H9 (cell line): ENCODE results near the gene KTI12. TPM values are rescaled to one million over a fixed set of nuclear protein-coding genes. Genes with fewer than 3 reads are reported as not detected.

ENCODE experiments used
- DNase-seq: peaks from one replicate; pipeline ENCODE4 v3.0.0-alpha.2; 2017
- H2AFZ ChIP-seq: one replicate; pipeline ENCODE4 v1.6.1; 2013; ENCODE audit warnings: mild to moderate bottlenecking, low read length, control low read depth, moderate library complexity
- H2AK5ac ChIP-seq: 2 replicates; pipeline ENCODE4 v1.6.1; 2013; ENCODE audit warnings: low read length, control low read depth, mixed read lengths; ENCODE audit not compliant: insufficient read length
- H2BK120ac ChIP-seq: one replicate; pipeline ENCODE4 v1.6.1; 2013; ENCODE audit warnings: low read depth, mild to moderate bottlenecking, low read length, control low read depth, inconsistent platforms; ENCODE audit not compliant: poor library complexity, severe bottlenecking
- H2BK12ac ChIP-seq: 2 replicates; pipeline ENCODE4 v1.6.1; 2013; ENCODE audit warnings: low read length, control low read depth, mixed read lengths, low read depth; ENCODE audit not compliant: insufficient read length
- H2BK15ac ChIP-seq: 2 replicates; pipeline ENCODE4 v1.6.1; 2013; ENCODE audit warnings: low read depth, low read length, control low read depth
- H2BK20ac ChIP-seq: one replicate; pipeline ENCODE4 v1.6.1; 2013; ENCODE audit warnings: low read depth, mild to moderate bottlenecking, low read length, control low read depth, inconsistent platforms; ENCODE audit not compliant: poor library complexity, severe bottlenecking
- H2BK5ac ChIP-seq: 2 replicates; pipeline ENCODE4 v1.6.1; 2013; ENCODE audit warnings: low read length, control low read depth, mixed read lengths; ENCODE audit not compliant: insufficient read length
- H3K14ac ChIP-seq: 2 replicates; pipeline ENCODE4 v1.6.1; 2013; ENCODE audit warnings: low read length, control low read depth; ENCODE audit not compliant: insufficient read depth
- H3K18ac ChIP-seq: 2 replicates; pipeline ENCODE4 v1.6.1; 2013; ENCODE audit warnings: low read depth, mild to moderate bottlenecking, mixed read lengths, low read length, control low read depth; ENCODE audit not compliant: insufficient read length
- H3K23ac ChIP-seq: 2 replicates; pipeline ENCODE4 v1.6.1; 2013; ENCODE audit warnings: low read length, control low read depth, mixed read lengths, low read depth; ENCODE audit not compliant: insufficient read length
- H3K23me2 ChIP-seq: 2 replicates; pipeline ENCODE4 v1.6.1; 2013; ENCODE audit warnings: low read depth, mild to moderate bottlenecking, mixed read lengths, low read length, control low read depth; ENCODE audit not compliant: insufficient read length, poor library complexity, severe bottlenecking
- H3K27ac ChIP-seq: 2 replicates; pipeline ENCODE4 v1.5.1; 2013; ENCODE audit warnings: low read length, control low read depth, mixed read lengths, low read depth; ENCODE audit not compliant: insufficient read length
- H3K27me3 ChIP-seq: 2 replicates; pipeline ENCODE4 v1.6.1; 2013; ENCODE audit warnings: low read length, control low read depth, inconsistent platforms; ENCODE audit not compliant: insufficient read depth
- H3K4ac ChIP-seq: 2 replicates; pipeline ENCODE4 v1.6.1; 2013; ENCODE audit warnings: low read depth, mild to moderate bottlenecking, control low read depth, inconsistent platforms, low read length, moderate library complexity
- H3K4me1 ChIP-seq: 2 replicates; pipeline ENCODE4 v1.6.1; 2013; ENCODE audit warnings: low read length, control low read depth, inconsistent platforms; ENCODE audit not compliant: insufficient read depth
- H3K4me2 ChIP-seq: 2 replicates; pipeline ENCODE4 v1.6.1; 2013; ENCODE audit warnings: low read length, control low read depth, mixed read lengths; ENCODE audit not compliant: insufficient read length, insufficient read depth
- H3K56ac ChIP-seq: 2 replicates; pipeline ENCODE4 v1.6.1; 2013; ENCODE audit warnings: low read depth, mild to moderate bottlenecking, mixed read lengths, low read length, control low read depth; ENCODE audit not compliant: insufficient read length
- H3K79me1 ChIP-seq: 2 replicates; pipeline ENCODE4 v1.6.1; 2013; ENCODE audit warnings: low read depth, mild to moderate bottlenecking, moderate library complexity, low read length, control low read depth, inconsistent platforms; ENCODE audit not compliant: insufficient read depth, poor library complexity, severe bottlenecking
- H3K79me2 ChIP-seq: 2 replicates; pipeline ENCODE4 v1.6.1; 2013; ENCODE audit warnings: low read length, control low read depth, inconsistent platforms; ENCODE audit not compliant: insufficient read depth
- H3K9ac ChIP-seq: 2 replicates; pipeline ENCODE4 v1.6.1; 2013; ENCODE audit warnings: low read length, control low read depth, mixed read lengths; ENCODE audit not compliant: insufficient read length; ENCODE audit errors: extremely low read depth
- H3K9me3 ChIP-seq: one replicate; pipeline ENCODE4 v1.6.1; 2013; ENCODE audit warnings: low read depth, low read length, inconsistent platforms; ENCODE audit not compliant: control insufficient read depth
- H3T11ph ChIP-seq: one replicate; pipeline ENCODE4 v1.6.1; 2013; ENCODE audit warnings: mild to moderate bottlenecking, low read length, control low read depth, inconsistent platforms
- H4K20me1 ChIP-seq: one replicate; pipeline ENCODE4 v1.6.1; 2013; ENCODE audit not compliant: control insufficient read depth, insufficient read length, insufficient read depth
- H4K5ac ChIP-seq: 2 replicates; pipeline ENCODE4 v1.6.1; 2013; ENCODE audit warnings: low read depth, mild to moderate bottlenecking, mixed read lengths, low read length, control low read depth; ENCODE audit not compliant: insufficient read length
- H4K8ac ChIP-seq: replicated peaks from 2 replicates; pipeline ENCODE4 v1.6.1; 2013; ENCODE audit warnings: low read length, control low read depth, mixed read lengths, low read depth; ENCODE audit not compliant: insufficient read length
- H4K91ac ChIP-seq: 2 replicates; pipeline ENCODE4 v1.6.1; 2013; ENCODE audit warnings: low read depth, mild to moderate bottlenecking, moderate library complexity, mixed read lengths, low read length, control low read depth; ENCODE audit not compliant: insufficient read length
- H3K27ac Mint-ChIP-seq, 3 experiments: 2 replicates in 2 of 3; 3 replicates in 1 of 3; pipeline ENCODE4 v1.8.0; 2020 to 2021; ENCODE audit warnings: mixed read lengths in 3 of 3, mild to moderate bottlenecking in 1 of 3, moderate library complexity in 1 of 3
- H3K27me3 Mint-ChIP-seq: 2 replicates; pipeline ENCODE4 v1.8.0; 2021; ENCODE audit warnings: low read depth, mild to moderate bottlenecking, moderate library complexity, mixed read lengths
- H3K36me3 Mint-ChIP-seq, 3 experiments: 2 replicates in 2 of 3; 3 replicates in 1 of 3; pipeline ENCODE4 v1.8.0; 2020 to 2021; ENCODE audit warnings: low read depth in 3 of 3, mixed read lengths in 3 of 3; ENCODE audit not compliant: insufficient read depth in 1 of 3
- H3K4me1 Mint-ChIP-seq, 2 experiments: 2 replicates each; pipeline ENCODE4 v1.8.0; 2020; ENCODE audit warnings: mixed read lengths in 2 of 2
- H3K4me3 Mint-ChIP-seq, 2 experiments: 2 replicates in 1 of 2; 3 replicates in 1 of 2; pipeline ENCODE4 v1.8.0; 2020 to 2021; ENCODE audit warnings: mild to moderate bottlenecking in 2 of 2, mixed read lengths in 2 of 2, moderate library complexity in 1 of 2
- H3K9me3 Mint-ChIP-seq, 2 experiments: 2 replicates in 1 of 2; 3 replicates in 1 of 2; pipeline ENCODE4 v1.8.0; 2020; ENCODE audit warnings: mild to moderate bottlenecking in 2 of 2, mixed read lengths in 2 of 2, moderate library complexity in 1 of 2
- WGBS: extraction: QIAGEN DNeasy Blood & Tissue Kit; methylation state at CpG from one replicate; pipeline ENCODE4 v1.1.7; 2013; ENCODE audit warnings: missing lambda C conversion rate, low lambda C conversion rate, mixed read lengths; ENCODE audit not compliant: insufficient read length; ENCODE audit errors: extremely low coverage; 5-methylcytosine and 5-hydroxymethylcytosine counted together
- total RNA-seq: library from RNA; stranded (reverse); gene quantifications from 2 replicates; pipeline ENCODE4 v1.2.1, GENCODE V29; 2021
- TF ChIP-seq, protein P1 (sequence below): fragments of 200-600 bp; sonication (generic); conservative IDR thresholded peaks from 3 replicates; pipeline ENCODE4 v1.8.0; 2021; ENCODE audit warnings: antibody characterized with exemption, mild to moderate bottlenecking

The KTI12 gene
- total RNA-seq, 1 experiment from 2014 or later, result 16.7 TPM

DNA sequence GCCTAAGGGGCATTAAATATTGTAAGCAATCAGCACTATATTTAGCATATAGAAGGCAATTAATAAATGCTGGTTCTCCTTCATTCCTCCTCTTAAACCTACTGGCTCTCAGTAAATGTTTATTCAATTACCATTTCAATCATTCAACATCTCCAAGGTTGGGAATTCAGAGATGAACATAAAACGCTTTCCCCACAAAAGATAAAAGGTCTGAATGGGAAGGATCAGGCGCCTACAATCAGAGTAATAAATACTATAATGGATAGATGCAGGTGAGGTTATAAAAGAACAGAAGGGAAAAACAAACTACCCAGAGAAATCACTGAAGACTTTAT lies 407 bp upstream of the KTI12 start:
- Histone ChIP-seq H4K20me1 (no peaks in the 10 kb centered on the region), H3K9me3 (no peaks in the 10 kb centered on the region), H3K9ac (no peak overlapping the region), H3K79me2 (peaks cover 4% of the 10 kb centered on the region; the same call in 1 of the 2 replicates), H3K27me3 (no peaks in the 10 kb centered on the region), H3K4me1 (peaks cover 2% of the 10 kb centered on the region; the same call in 1 of the 2 replicates), H2AK5ac (no peak overlapping the region), H3K79me1 (no peaks in the 10 kb centered on the region), H3K23me2 (peaks cover 10% of the 10 kb centered on the region), H4K91ac (no peak overlapping the region), H3T11ph (no peak overlapping the region), H3K18ac (no peak overlapping the region), H3K27ac (no peak overlapping the region), H3K4ac (no peak overlapping the region), H3K4me2 (peak overlapping the region; percentile 75), H2BK120ac (no peak overlapping the region), H2AFZ (no peak overlapping the region), H3K23ac (no peak overlapping the region), H2BK12ac (no peak overlapping the region), H4K8ac (no peak overlapping the region), H4K5ac (no peak overlapping the region), H2BK15ac (no peak overlapping the region), H2BK20ac (no peak overlapping the region), H3K14ac (no peak overlapping the region), H3K56ac (no peak overlapping the region), H2BK5ac (no peak overlapping the region)
- TF ChIP-seq, protein P1, sequence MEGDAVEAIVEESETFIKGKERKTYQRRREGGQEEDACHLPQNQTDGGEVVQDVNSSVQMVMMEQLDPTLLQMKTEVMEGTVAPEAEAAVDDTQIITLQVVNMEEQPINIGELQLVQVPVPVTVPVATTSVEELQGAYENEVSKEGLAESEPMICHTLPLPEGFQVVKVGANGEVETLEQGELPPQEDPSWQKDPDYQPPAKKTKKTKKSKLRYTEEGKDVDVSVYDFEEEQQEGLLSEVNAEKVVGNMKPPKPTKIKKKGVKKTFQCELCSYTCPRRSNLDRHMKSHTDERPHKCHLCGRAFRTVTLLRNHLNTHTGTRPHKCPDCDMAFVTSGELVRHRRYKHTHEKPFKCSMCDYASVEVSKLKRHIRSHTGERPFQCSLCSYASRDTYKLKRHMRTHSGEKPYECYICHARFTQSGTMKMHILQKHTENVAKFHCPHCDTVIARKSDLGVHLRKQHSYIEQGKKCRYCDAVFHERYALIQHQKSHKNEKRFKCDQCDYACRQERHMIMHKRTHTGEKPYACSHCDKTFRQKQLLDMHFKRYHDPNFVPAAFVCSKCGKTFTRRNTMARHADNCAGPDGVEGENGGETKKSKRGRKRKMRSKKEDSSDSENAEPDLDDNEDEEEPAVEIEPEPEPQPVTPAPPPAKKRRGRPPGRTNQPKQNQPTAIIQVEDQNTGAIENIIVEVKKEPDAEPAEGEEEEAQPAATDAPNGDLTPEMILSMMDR, result no peak
- WGBS, result no CpG with 5 or more reads among the region's 2 CpGs
- no peaks in the 10 kb centered on the region; the same call in 1 of the 2 replicates for H3K27me3 Mint-ChIP-seq
- H3K4me3 Mint-ChIP-seq, result peak overlapping the region; percentile 90 to 91
- peak overlapping the region in 2 of 3 experiments; percentile 66; a peak in 3 of 7 replicates for H3K27ac Mint-ChIP-seq
- H3K4me1 Mint-ChIP-seq, result peaks cover 21 to 22% of the 10 kb centered on the region in 2 experiments
- no peaks in the 10 kb centered on the region for H3K9me3 Mint-ChIP-seq
- no peak for DNase-seq
- H3K36me3 Mint-ChIP-seq, result peaks cover 6 to 50% (median 37%) of the 10 kb centered on the region in 3 experiments; a peak in 5 of 7 replicates
